ENCODE results near the gene UTP25.

DNA sequence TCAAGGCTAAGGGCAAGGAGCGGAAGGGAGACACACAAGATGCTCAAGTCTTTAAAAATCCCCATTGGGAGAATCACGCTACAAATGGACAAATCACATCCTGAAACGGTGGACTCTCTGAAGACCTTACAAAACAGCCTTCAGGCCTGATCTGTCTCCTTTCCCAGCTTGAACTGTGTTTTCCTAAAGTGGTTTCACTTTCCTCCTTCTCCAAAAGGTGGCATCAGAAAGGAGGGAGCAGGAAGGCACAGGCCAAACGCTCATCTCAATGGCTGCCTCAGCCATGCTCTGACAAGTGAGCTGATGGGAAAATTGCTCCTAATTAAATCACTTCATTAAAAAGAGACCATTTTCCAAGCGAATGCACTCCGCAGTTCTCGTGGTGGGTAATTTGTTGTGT, 47.7 kb downstream of the UTP25 start:
- TF ChIP-seq, protein P1, sequence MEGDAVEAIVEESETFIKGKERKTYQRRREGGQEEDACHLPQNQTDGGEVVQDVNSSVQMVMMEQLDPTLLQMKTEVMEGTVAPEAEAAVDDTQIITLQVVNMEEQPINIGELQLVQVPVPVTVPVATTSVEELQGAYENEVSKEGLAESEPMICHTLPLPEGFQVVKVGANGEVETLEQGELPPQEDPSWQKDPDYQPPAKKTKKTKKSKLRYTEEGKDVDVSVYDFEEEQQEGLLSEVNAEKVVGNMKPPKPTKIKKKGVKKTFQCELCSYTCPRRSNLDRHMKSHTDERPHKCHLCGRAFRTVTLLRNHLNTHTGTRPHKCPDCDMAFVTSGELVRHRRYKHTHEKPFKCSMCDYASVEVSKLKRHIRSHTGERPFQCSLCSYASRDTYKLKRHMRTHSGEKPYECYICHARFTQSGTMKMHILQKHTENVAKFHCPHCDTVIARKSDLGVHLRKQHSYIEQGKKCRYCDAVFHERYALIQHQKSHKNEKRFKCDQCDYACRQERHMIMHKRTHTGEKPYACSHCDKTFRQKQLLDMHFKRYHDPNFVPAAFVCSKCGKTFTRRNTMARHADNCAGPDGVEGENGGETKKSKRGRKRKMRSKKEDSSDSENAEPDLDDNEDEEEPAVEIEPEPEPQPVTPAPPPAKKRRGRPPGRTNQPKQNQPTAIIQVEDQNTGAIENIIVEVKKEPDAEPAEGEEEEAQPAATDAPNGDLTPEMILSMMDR (IDR thresholded peaks at IDR 0.05): no peak
- no peak for TF ChIP-seq POLR2A (IDR thresholded peaks at IDR 0.05)
